Naive thymus-derived CD8-positive, alpha-beta T cell (primary cell): ENCODE measurements around the gene HMHB1. TPM values are rescaled to one million over a fixed set of nuclear protein-coding genes. Genes with fewer than 3 reads are reported as not detected.

ENCODE experiments used
- ATAC-seq, 2 donors: fragments of 150-1000 bp; cut with Tn5 transposase in 1 of 2; sonication (Bioruptor Pico), chemical (Tn5 transposase) in 1 of 2; 1 replicate in 1 of 2; 2 replicates in 1 of 2; pipeline ENCODE4 v1.10.0; 2021; ENCODE audit warnings: mild to moderate bottlenecking in 2 of 2, moderate library complexity in 2 of 2
- POLR2A ChIA-PET: fragments of 350-600 bp; sonication (Branson Sonifier 250); formaldehyde crosslinking; loops from one replicate; lab custom pipeline; 2021; ENCODE audit warnings: antibody characterized with exemption; lab: Charles Lee
- DNase-seq, 10 donors: peaks; one replicate each; pipeline versions ENCODE4 v3.0.0 to v3.0.0-alpha.2; 2020 to 2022
- H3K27ac Mint-ChIP-seq, 10 donors: one replicate each; pipeline ENCODE4 v1.8.0; 2020 to 2022; ENCODE audit warnings: mild to moderate bottlenecking in 10 of 10, mixed read lengths in 10 of 10, moderate library complexity in 4 of 10, inconsistent platforms in 1 of 10
- H3K27me3 Mint-ChIP-seq, 5 donors: one replicate each; pipeline ENCODE4 v1.8.0; 2021 to 2022; ENCODE audit warnings: mixed read lengths in 5 of 5
- H3K36me3 Mint-ChIP-seq, 3 donors: one replicate each; pipeline ENCODE4 v1.8.0; 2020 to 2022; ENCODE audit warnings: mixed read lengths in 3 of 3, mild to moderate bottlenecking in 2 of 3, inconsistent platforms in 1 of 3
- H3K4me1 Mint-ChIP-seq, 4 donors: one replicate each; pipeline ENCODE4 v1.8.0; 2021 to 2022; ENCODE audit warnings: mixed read lengths in 4 of 4
- H3K4me3 Mint-ChIP-seq, 10 donors: one replicate each; pipeline ENCODE4 v1.8.0; 2020 to 2022; ENCODE audit warnings: mild to moderate bottlenecking in 10 of 10, mixed read lengths in 10 of 10, moderate library complexity in 6 of 10, inconsistent platforms in 1 of 10
- H3K9me3 Mint-ChIP-seq, 9 donors: one replicate each; pipeline ENCODE4 v1.8.0; 2020 to 2022; ENCODE audit warnings: mixed read lengths in 9 of 9, mild to moderate bottlenecking in 3 of 9, inconsistent platforms in 1 of 9, moderate library complexity in 1 of 9
- polyA plus RNA-seq, 3 donors: library from polyadenylated mRNA; unstranded; fragments of 300-500 nt; fragmentation: Illumina TruSeq; gene quantifications; one replicate each; pipeline ENCODE4 v1.2.3, GENCODE V29; 2021
- total RNA-seq, 8 experiments: library from RNA in 2 of 8; stranded (reverse) in 2 of 8; gene quantifications; one replicate each; pipeline ENCODE4 v1.2.3 and lab custom pipeline; 2021 to 2026

The HMHB1 gene
- total and polyA plus RNA-seq, 5 experiments from 2014 or later: not detected

- H3K27ac Mint-ChIP-seq: no peak overlapping the region
- H3K27me3 Mint-ChIP-seq: peaks cover 0 to 9% (median 0%) of the 10 kb centered on the region in 5 donors
- DNase-seq: no peak
- POLR2A ChIA-PET: no interaction called here
- H3K9me3 Mint-ChIP-seq: peaks cover 0 to 9% (median 4%) of the 10 kb centered on the region in 9 donors
- H3K36me3 Mint-ChIP-seq: peaks cover 0 to 4% (median 0%) of the 10 kb centered on the region in 3 donors
- no peaks in the 10 kb centered on the region for H3K4me1 Mint-ChIP-seq
- no peak for ATAC-seq
- peak overlapping the region in 1 of 10 donors; percentile 19 for H3K4me3 Mint-ChIP-seq
Measured at GRCh38 chr5:143850050-143850683, 38.2 kb downstream of the HMHB1 start.

- no peak overlapping the region for H3K4me3 Mint-ChIP-seq
- no peaks in the 10 kb centered on the region for H3K4me1 Mint-ChIP-seq
- POLR2A ChIA-PET: no interaction called here
- DNase-seq: no peak
- ATAC-seq: no peak
- peaks cover 0 to 4% (median 0%) of the 10 kb centered on the region in 3 donors for H3K36me3 Mint-ChIP-seq
- H3K9me3 Mint-ChIP-seq: peaks cover 0 to 10% (median 4%) of the 10 kb centered on the region in 9 donors
- H3K27me3 Mint-ChIP-seq: peaks cover 0 to 9% (median 0%) of the 10 kb centered on the region in 5 donors
- no peak overlapping the region for H3K27ac Mint-ChIP-seq
Measured at GRCh38 chr5:143851383-143851782, 39.4 kb downstream of the HMHB1 start.

GRCh38 chr5:143860211-143860610, 48.2 kb downstream of the HMHB1 start:
- ATAC-seq: no peak

GRCh38 chr5:143862271-143862670, 50.3 kb downstream of the HMHB1 start:
- H3K9me3 Mint-ChIP-seq: peaks cover 0 to 2% (median 0%) of the 10 kb centered on the region in 9 donors
- DNase-seq: no peak
- POLR2A ChIA-PET: no interaction called here
- no peaks in the 10 kb centered on the region for H3K27me3 Mint-ChIP-seq
- ATAC-seq: no peak
- no peak overlapping the region for H3K27ac Mint-ChIP-seq
- H3K4me1 Mint-ChIP-seq: no peaks in the 10 kb centered on the region
- no peak overlapping the region for H3K4me3 Mint-ChIP-seq
- H3K36me3 Mint-ChIP-seq: no peaks in the 10 kb centered on the region

More at GRCh38 chr5:143860211-143860610, 48.2 kb downstream of the HMHB1 start:
- Mint-ChIP-seq H3K4me1 (no peaks in the 10 kb centered on the region), H3K9me3 (peaks cover 0 to 5% (median 0%) of the 10 kb centered on the region in 9 donors), H3K36me3 (peaks cover 0 to 2% (median 0%) of the 10 kb centered on the region in 3 donors), H3K27ac (peak overlapping the region in 3 of 10 donors; percentile 27 to 55 (median 45)), H3K27me3 (no peaks in the 10 kb centered on the region), H3K4me3 (no peak overlapping the region)
- POLR2A ChIA-PET: no interaction called here
- no peak for DNase-seq

- H3K27ac Mint-ChIP-seq: no peak overlapping the region
- no peaks in the 10 kb centered on the region for H3K9me3 Mint-ChIP-seq
- H3K4me3 Mint-ChIP-seq: no peak overlapping the region
- no peaks in the 10 kb centered on the region for H3K36me3 Mint-ChIP-seq
- POLR2A ChIA-PET: no interaction called here
- DNase-seq: no peak
- ATAC-seq: no peak
- no peaks in the 10 kb centered on the region for H3K27me3 Mint-ChIP-seq
- H3K4me1 Mint-ChIP-seq: no peaks in the 10 kb centered on the region
Measured at GRCh38 chr5:143865426-143866025, 53.6 kb downstream of the HMHB1 start.
